Panc1 (cell line): Measurements from ENCODE around the gene FHOD1. TPM values are rescaled to one million over a fixed set of nuclear protein-coding genes. Genes with fewer than 3 reads are reported as not detected.

Source experiments
- ATAC-seq: fragments of 200-7000 bp; cut with Tn5 transposase; 2 replicates; pipeline ENCODE4 v1.9.1; 2020; ENCODE audit warnings: mild to moderate bottlenecking, moderate library complexity
- BruUV-seq: library from RNA; stranded (reverse); fragments of 400-500 nt; replicated peaks from 2 replicates; lab custom pipeline; 2021; lab: Mats Ljungman, UMichigan
- CTCF ChIA-PET: fragments of 300-600 bp; sonication (Branson Sonifier 250); formaldehyde crosslinking; loops from one replicate; lab custom pipeline; 2022; ENCODE audit warnings: antibody characterized with exemption; lab: Charles Lee
- POLR2A ChIA-PET: fragments of 300-600 bp; sonication (Branson Sonifier 250); formaldehyde crosslinking; loops from one replicate; lab custom pipeline; 2022; ENCODE audit warnings: antibody characterized with exemption; lab: Charles Lee
- DNase-seq: peaks from one replicate; pipeline ENCODE4 v3.0.0-alpha.2; 2010; ENCODE audit warnings: low read depth, low spot score
- H3K27ac ChIP-seq: 2 replicates; pipeline ENCODE4 v1.5.1; 2011; ENCODE audit warnings: mild to moderate bottlenecking, low read length, inconsistent platforms
- H3K27me3 ChIP-seq: fragments of 200-500 bp; sonication (Bioruptor generic); 2 replicates; pipeline ENCODE4 v1.6.0; 2014; ENCODE audit warnings: low read length, inconsistent platforms; ENCODE audit not compliant: control insufficient read depth, insufficient read depth
- H3K36me3 ChIP-seq: fragments of 200-500 bp; sonication (Bioruptor generic); 2 replicates; pipeline ENCODE4 v1.5.1; 2014; ENCODE audit warnings: inconsistent platforms, mild to moderate bottlenecking, low read length, moderate library complexity; ENCODE audit not compliant: control insufficient read depth, insufficient read depth
- H3K4me1 ChIP-seq: 2 replicates; pipeline ENCODE4 v1.5.1; 2011; ENCODE audit warnings: inconsistent platforms, mild to moderate bottlenecking, low read length, moderate library complexity; ENCODE audit not compliant: control insufficient read depth, insufficient read depth
- H3K4me3 ChIP-seq, 2 experiments: 2 replicates each; pipeline ENCODE4 v1.5.1; 2011 to 2012; ENCODE audit warnings: low read depth in 2 of 2, low read length in 2 of 2, mild to moderate bottlenecking in 2 of 2, inconsistent platforms in 1 of 2, moderate library complexity in 1 of 2
- H3K9me3 ChIP-seq: fragments of 200-500 bp; sonication (Bioruptor generic); 2 replicates; pipeline ENCODE4 v1.5.1; 2014; ENCODE audit warnings: low read depth, mild to moderate bottlenecking, inconsistent platforms, low read length, moderate library complexity; ENCODE audit not compliant: control insufficient read depth, insufficient read depth
- POLR2AphosphoS5 ChIP-seq: IDR thresholded peaks from 2 replicates; pipeline ENCODE4 v1.6.1; 2012; ENCODE audit warnings: mild to moderate bottlenecking, low read depth, low read length, moderate library complexity
- SIN3A ChIP-seq: IDR thresholded peaks from 2 replicates; pipeline ENCODE4 v1.6.1; 2012; ENCODE audit warnings: low read depth, mild to moderate bottlenecking, low read length, moderate library complexity, borderline replicate concordance; ENCODE audit not compliant: insufficient read depth
- TCF7L2 ChIP-seq: IDR thresholded peaks from 2 replicates; pipeline ENCODE4 v1.6.1; 2011; ENCODE audit warnings: mild to moderate bottlenecking, low read depth, low read length, inconsistent platforms
- in situ Hi-C: cut with HindIII; loops from 2 replicates; pipeline ENCODE4 v1.10.0; 2016; ENCODE audit warnings: low sequenced_read_pairs, low pct_unique_long_range_greater_than_20kb
- intact Hi-C: fragments of 100-400 bp; cut with micrococcal nuclease; formaldehyde crosslinking; loops from one replicate; pipeline ENCODE4 v1.10.0; 2022; ENCODE audit not compliant: unreplicated experiment
- total RNA-seq: library from RNA; stranded (reverse); gene quantifications from one replicate; pipeline ENCODE4 v1.2.1, GENCODE V29; 2021; ENCODE audit not compliant: unreplicated experiment
- TF ChIP-seq, protein P1 (sequence below): fragments of 450-650 bp; IDR thresholded peaks from 2 replicates; pipeline ENCODE4 v1.5.1; 2017; ENCODE audit warnings: mild to moderate bottlenecking
- TF ChIP-seq, protein P2 (sequence below), 2 experiments: IDR thresholded peaks; 2 replicates each; pipeline ENCODE4 v1.6.1; 2011 to 2012; ENCODE audit warnings: low read depth in 2 of 2, control low read depth in 1 of 2, low read length in 1 of 2, mild to moderate bottlenecking in 1 of 2, moderate library complexity in 1 of 2; ENCODE audit not compliant: insufficient read depth in 1 of 2

Gene FHOD1
- total RNA-seq, 1 experiment from 2014 or later = 9.3 TPM

DNA sequence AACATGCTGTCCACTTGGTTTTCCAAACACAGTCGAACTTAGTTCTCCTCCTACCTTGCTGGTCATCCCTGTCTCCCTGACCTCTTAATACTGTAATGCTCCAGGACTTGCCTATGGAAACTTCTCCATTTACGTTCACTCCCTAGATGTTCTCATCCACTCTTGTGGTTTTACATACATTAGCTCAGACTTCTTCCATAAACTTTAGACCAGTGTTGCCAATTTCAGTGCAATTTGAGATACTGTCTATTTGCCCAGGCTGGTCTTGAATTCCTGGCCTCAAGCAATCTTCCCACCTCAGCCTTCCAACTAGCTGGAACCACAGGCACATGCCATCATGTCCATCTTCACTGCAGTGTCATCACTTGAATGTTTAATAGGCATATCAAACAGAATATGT lies 65.0 kb downstream of the FHOD1 start:
- Histone ChIP-seq H3K4me1 (peaks cover 8% of the 10 kb centered on the region), H3K27ac (no peak overlapping the region), H3K27me3 (no peaks in the 10 kb centered on the region), H3K9me3 (no peaks in the 10 kb centered on the region), H3K4me3 (peak overlapping the region in 1 of 2 experiments; percentile 65; a peak in 2 of 4 replicates), H3K36me3 (peaks cover 4% of the 10 kb centered on the region; the same call in 1 of the 2 replicates)
- no peak for DNase-seq
- CTCF ChIA-PET = no interaction called here
- TF ChIP-seq TCF7L2 = no peak
- TF ChIP-seq, protein P1, sequence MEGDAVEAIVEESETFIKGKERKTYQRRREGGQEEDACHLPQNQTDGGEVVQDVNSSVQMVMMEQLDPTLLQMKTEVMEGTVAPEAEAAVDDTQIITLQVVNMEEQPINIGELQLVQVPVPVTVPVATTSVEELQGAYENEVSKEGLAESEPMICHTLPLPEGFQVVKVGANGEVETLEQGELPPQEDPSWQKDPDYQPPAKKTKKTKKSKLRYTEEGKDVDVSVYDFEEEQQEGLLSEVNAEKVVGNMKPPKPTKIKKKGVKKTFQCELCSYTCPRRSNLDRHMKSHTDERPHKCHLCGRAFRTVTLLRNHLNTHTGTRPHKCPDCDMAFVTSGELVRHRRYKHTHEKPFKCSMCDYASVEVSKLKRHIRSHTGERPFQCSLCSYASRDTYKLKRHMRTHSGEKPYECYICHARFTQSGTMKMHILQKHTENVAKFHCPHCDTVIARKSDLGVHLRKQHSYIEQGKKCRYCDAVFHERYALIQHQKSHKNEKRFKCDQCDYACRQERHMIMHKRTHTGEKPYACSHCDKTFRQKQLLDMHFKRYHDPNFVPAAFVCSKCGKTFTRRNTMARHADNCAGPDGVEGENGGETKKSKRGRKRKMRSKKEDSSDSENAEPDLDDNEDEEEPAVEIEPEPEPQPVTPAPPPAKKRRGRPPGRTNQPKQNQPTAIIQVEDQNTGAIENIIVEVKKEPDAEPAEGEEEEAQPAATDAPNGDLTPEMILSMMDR = no peak
- no peak for TF ChIP-seq POLR2AphosphoS5
- TF ChIP-seq SIN3A = no peak
- TF ChIP-seq, protein P2, sequence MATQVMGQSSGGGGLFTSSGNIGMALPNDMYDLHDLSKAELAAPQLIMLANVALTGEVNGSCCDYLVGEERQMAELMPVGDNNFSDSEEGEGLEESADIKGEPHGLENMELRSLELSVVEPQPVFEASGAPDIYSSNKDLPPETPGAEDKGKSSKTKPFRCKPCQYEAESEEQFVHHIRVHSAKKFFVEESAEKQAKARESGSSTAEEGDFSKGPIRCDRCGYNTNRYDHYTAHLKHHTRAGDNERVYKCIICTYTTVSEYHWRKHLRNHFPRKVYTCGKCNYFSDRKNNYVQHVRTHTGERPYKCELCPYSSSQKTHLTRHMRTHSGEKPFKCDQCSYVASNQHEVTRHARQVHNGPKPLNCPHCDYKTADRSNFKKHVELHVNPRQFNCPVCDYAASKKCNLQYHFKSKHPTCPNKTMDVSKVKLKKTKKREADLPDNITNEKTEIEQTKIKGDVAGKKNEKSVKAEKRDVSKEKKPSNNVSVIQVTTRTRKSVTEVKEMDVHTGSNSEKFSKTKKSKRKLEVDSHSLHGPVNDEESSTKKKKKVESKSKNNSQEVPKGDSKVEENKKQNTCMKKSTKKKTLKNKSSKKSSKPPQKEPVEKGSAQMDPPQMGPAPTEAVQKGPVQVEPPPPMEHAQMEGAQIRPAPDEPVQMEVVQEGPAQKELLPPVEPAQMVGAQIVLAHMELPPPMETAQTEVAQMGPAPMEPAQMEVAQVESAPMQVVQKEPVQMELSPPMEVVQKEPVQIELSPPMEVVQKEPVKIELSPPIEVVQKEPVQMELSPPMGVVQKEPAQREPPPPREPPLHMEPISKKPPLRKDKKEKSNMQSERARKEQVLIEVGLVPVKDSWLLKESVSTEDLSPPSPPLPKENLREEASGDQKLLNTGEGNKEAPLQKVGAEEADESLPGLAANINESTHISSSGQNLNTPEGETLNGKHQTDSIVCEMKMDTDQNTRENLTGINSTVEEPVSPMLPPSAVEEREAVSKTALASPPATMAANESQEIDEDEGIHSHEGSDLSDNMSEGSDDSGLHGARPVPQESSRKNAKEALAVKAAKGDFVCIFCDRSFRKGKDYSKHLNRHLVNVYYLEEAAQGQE (IDR thresholded peaks at IDR 0.05; ENCODE audit: insufficient read depth in 1 of 2, low read depth in 2 of 2, low read length in 1 of 2) = no peak
- no peak for ATAC-seq
- POLR2A ChIA-PET = no interaction called here
- in situ Hi-C loops (no loop called here), intact Hi-C loops (loop anchor here (10.0 kb wide), 1 partner anchor 227 kb away; no protein-coding TSS in a partner anchor)
- BruUV-seq = no TSS peak

DNA sequence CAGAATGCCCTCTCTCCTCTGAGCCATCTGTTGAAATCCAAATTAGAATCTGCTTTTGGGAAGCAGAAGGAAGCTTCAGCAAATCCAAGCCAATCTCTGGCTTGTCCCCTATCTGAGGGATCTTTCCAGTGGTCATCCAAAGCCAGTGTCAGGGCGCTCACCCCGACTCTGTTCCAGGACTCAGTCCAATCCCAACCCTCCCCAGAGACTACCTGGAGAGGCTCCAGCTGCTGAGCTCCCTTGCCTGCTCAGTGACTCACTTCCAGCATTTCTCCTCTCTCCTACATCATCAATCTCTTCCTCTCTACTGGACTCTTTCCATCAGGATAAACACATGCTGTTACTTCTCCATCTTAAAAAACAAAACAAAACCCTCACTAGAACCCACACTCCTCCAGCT lies 65.9 kb downstream of the FHOD1 start:
- ATAC-seq = no peak
- DNase-seq = no peak
- in situ Hi-C loops = no loop called here
- H3K36me3 ChIP-seq = peaks cover 4% of the 10 kb centered on the region; the same call in 1 of the 2 replicates
- TF ChIP-seq, protein P1 = no peak
- TF ChIP-seq SIN3A (no peak), POLR2AphosphoS5 (no peak), TCF7L2 (no peak)
- TF ChIP-seq, protein P2 (IDR thresholded peaks at IDR 0.05; ENCODE audit: insufficient read depth in 1 of 2, low read depth in 2 of 2, low read length in 1 of 2) = no peak
- peaks cover 8% of the 10 kb centered on the region for H3K4me1 ChIP-seq
- no TSS peak for BruUV-seq
- H3K9me3 ChIP-seq = no peaks in the 10 kb centered on the region
- CTCF ChIA-PET = no interaction called here
- H3K4me3 ChIP-seq = no peak overlapping the region
- POLR2A ChIA-PET = interaction anchor here (1.1 kb wide), 1 partner anchor 21 kb away, joined by 3 read pairs; no protein-coding TSS in a partner anchor
- intact Hi-C loops = loop anchor here (10.0 kb wide), 1 partner anchor 227 kb away; no protein-coding TSS in a partner anchor
- no peak overlapping the region for H3K27ac ChIP-seq
- H3K27me3 ChIP-seq = no peaks in the 10 kb centered on the region
